Motor neuron (in vitro differentiated cells): Measurements from ENCODE around the gene DEGS2. TPM values are rescaled to one million over a fixed set of nuclear protein-coding genes. Genes with fewer than 3 reads are reported as not detected.
A peak's percentile ranks its signal among the peaks of the same experiment; 100 is the strongest.

ENCODE experiments used
- ATAC-seq, 8 experiments: fragments of 200-7000 bp; cut with Tn5 transposase; replicated peaks in 6 of 8; 2 replicates each; pipeline ENCODE4 v1.8.0; 2021; ENCODE audit warnings: mild to moderate bottlenecking in 8 of 8, moderate library complexity in 8 of 8
- H3K27ac ChIP-seq, 2 donors: fragments of 250-450 bp; sonication (Bioruptor Pico); 2 replicates each; pipeline ENCODE4 v1.9.0; 2021; ENCODE audit warnings: antibody characterized with exemption in 2 of 2, mild to moderate bottlenecking in 2 of 2, moderate library complexity in 1 of 2
- H3K4me1 ChIP-seq, 2 donors: fragments of 250-450 bp; sonication (Bioruptor Pico); replicated peaks in 1 of 2; 2 replicates each; pipeline ENCODE4 v1.6.1; 2021; ENCODE audit warnings: antibody characterized with exemption in 2 of 2, mild to moderate bottlenecking in 2 of 2, moderate library complexity in 1 of 2
- H3K4me3 ChIP-seq, 5 donors: fragments of 250-450 bp; sonication (Bioruptor Pico); 2 replicates each; pipeline ENCODE4 v1.9.0; 2021; ENCODE audit warnings: antibody characterized with exemption in 5 of 5, mild to moderate bottlenecking in 5 of 5, moderate library complexity in 4 of 5
- WGBS, 10 experiments: fragments of 450-650 bp; shearing (Covaris generic); methylation state at CpG; one replicate each; pipeline ENCODE4 v1.0.0; 2022; 5-methylcytosine and 5-hydroxymethylcytosine counted together
- in situ Hi-C, 9 experiments: fragments of 400-800 bp; cut with MboI; loops; one replicate each; pipeline ENCODE4 v1.15.0; 2021; ENCODE audit warnings: low sequenced_read_pairs in 9 of 9, low pct_unique_long_range_greater_than_20kb in 2 of 9; ENCODE audit not compliant: unreplicated experiment in 9 of 9
- total RNA-seq, 8 experiments: library from RNA; unstranded; fragments of 300-600 nt; gene quantifications; 2 replicates each; pipeline versions ENCODE4 v1.2.3 to v1.2.4, GENCODE V29; 2022

DEGS2 gene
- total RNA-seq, 8 experiments from 2014 or later, result 0.25 to 1.3 (median 0.65) TPM

DNA sequence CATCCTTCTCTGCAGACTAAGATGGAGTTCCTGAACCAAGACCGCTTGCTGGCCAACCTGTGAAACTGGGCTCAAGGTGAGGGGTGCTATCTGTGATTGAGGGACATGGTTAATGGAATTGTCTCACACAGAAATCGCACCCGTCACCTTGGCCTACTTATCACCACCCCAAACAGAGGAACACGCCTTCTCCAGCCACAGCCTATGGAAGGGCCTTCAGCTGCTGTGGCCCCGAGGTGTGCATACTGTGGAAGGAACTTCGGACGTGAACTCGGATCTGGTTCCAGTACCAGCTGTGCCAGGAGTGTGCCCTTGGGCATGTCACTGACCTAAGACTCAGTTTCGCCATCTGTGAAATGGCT is 49.9 kb downstream of the DEGS2 start:
- in situ Hi-C loops, result loop anchor here in 3 of 9 experiments (10.0 to 25.0 kb wide), 2 partner anchors 122 to 125 kb away; no protein-coding TSS in a partner anchor
- no peak overlapping the region for H3K27ac ChIP-seq
- no peak overlapping the region for H3K4me3 ChIP-seq
- H3K4me1 ChIP-seq, result peaks cover 0 to 2% of the 10 kb centered on the region in 2 donors
- ATAC-seq, result no peak
- 80 to 100% (median 100%) methylated on average over 1 to 5 of the region's 9 CpGs; no CpG with 5 or more reads in 4 of the 10 experiments for WGBS, 10 experiments

DNA sequence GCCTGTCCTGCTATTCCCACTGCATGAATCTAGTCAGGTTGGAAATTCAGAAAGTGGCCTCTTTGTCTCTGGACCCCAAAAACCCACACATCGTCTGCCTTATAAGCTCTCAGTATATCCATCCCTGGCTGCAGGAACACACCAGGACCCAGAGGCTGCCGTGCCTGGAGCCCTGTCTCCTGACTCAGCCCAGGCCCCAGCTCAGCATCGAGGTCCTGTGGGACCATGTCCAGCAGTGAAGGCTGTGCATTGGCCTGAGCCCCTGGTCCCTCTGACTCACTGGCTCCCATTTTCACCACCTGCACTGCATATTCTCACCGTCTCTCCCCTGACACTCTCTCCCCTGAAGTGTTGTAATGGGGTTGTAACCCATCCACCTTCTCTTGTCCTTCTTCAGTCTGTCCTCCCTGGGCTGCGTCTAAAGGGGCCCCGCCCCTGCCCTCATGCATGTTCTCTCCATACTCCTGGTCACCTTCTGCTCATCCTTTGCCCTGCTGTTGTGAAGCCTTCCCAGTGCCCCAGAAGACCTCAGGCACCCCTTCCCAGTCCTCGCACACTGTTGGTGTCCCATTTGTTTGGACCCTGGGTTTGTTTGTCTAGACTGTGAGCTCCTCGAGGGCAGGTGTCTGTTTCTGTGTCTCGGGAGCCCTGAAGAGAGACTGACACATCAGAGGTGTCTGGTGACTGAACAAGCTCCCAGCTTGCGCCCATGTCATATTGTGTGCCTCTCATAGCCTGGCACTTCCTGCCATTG is 50.4 kb downstream of the DEGS2 start:
- ATAC-seq, result peak in 6 of 8 experiments; percentile 7 to 48 (median 33)
- WGBS, 10 experiments, result 52 to 100% (median 86%) methylated on average over 1 to 5 of the region's 10 CpGs; no CpG with 5 or more reads in 2 of the 10 experiments
- in situ Hi-C loops, result loop anchor here in 3 of 9 experiments (10.0 to 25.0 kb wide), 2 partner anchors 122 to 124 kb away; no protein-coding TSS in a partner anchor

DNA sequence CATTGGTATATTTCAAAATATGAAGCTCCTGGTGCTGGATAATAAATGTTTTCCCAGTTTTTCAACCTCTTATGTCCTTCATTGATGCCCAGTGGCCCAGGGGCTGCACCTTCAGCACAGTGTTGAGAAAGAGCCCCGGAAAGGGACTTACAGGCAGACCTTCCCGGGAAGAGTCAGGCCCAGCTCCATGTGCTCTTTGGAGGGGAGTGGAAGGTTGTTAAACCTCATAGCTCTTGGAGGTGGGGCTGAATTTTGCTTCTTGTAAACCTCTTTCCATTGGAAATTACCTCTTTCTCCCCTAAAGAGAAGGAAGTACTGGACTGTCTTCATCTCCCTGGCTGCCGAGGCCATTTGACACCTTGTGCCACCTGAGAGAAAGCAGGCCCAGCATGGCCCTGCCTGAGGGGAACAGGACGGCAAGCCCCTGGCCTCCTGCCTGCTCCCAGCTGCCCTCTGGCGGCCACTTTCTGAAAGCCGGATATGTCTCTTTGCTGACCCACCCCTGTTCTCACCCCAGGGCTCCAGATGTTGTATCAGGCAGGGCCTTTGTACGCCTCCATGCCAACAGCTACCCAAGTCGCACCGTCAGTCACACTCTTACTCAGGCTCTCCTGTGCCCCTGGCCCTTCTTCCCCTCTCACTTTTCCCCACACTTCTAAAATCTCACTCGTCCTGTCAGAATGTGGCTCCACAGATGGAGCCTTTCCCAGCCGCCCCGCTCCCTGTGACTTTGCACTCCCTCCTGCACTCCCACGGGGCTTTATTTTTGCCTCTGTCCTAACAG is 51.2 kb downstream of the DEGS2 start:
- H3K27ac ChIP-seq, result no peak overlapping the region
- H3K4me1 ChIP-seq, result peaks cover 0 to 2% of the 10 kb centered on the region in 2 donors
- WGBS, 10 experiments, result 17 to 100% (median 32%) methylated on average over 1 to 8 of the region's 13 CpGs; no CpG with 5 or more reads in 2 of the 10 experiments
- in situ Hi-C loops, result loop anchor here in 3 of 9 experiments (10.0 to 25.0 kb wide), 2 partner anchors 121 to 123 kb away; no protein-coding TSS in a partner anchor
- no peak overlapping the region for H3K4me3 ChIP-seq
- peak; percentile 83 to 97 (median 95) for ATAC-seq

More for the DNA sequence above, 50.4 kb downstream of the DEGS2 start:
- Histone ChIP-seq H3K4me1 (peaks cover 0 to 2% of the 10 kb centered on the region in 2 donors), H3K27ac (no peak overlapping the region), H3K4me3 (no peak overlapping the region)

DNA sequence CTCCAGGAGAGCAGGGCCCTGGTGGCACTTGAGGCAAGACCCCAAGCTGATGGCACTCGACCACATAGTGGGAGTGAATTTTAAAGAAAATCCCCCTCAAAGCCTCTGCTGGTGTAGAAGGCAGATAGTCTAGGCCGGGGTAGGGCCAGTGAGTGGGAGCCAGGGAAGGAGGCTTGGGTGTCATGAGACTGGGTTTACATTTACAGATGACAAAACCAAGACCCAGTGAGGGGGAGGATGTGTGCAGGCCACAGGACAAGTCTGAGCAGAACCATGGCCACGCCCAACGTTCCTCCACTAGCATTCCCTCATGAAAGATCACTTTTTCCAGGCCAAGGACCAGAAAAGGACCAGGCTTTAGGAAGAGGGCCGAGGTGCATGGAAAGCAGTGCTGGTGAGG is 52.2 kb downstream of the DEGS2 start:
- ATAC-seq, result no peak

DNA sequence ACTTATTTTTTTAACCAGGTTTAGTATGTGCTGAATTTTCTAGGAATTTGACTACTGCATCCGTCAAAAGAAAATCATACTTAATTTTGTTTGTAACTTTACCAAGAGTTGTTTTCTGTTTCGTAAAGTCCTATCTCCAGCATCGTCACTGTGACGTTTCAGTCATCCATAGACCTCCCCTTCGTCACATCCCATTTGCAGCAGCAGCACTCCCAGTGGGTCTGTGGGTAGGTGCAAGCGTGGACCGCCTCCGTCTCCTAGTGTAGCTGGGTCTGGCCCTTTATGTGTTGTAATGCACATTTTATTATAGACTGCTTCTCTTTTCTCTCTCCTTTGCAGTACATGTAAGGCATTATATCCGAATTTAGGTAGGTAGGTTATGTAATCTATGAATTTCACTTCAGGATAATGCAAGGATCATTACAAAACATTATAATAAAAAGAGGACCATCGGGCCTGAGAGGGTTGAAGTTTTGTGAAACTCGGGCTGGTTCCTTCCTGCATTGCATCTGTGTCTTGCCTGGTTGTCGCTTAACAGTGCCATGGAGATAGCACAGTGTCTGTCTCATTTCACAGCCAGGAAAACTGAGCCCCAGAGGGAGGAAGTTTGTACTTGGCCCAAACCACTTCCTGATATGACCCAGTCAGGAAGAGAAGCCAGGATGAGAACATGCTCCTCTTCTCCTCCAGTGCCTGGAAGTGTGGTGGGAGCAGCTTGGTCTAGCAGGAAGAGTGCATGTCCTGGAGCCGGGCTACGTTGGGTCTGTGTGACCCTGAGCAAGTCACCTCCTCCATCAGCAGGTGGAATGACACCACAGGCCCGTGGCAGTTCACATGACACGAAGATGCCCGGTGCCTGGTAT is 53.0 kb downstream of the DEGS2 start:
- no peak for ATAC-seq
- no peak overlapping the region for H3K27ac ChIP-seq
- H3K4me1 ChIP-seq, result peaks cover 0 to 2% of the 10 kb centered on the region in 2 donors
- in situ Hi-C loops, result loop anchor here in 3 of 9 experiments (10.0 to 25.0 kb wide), 2 partner anchors 119 to 122 kb away; no protein-coding TSS in a partner anchor
- WGBS, 10 experiments, result 91 to 100% (median 99%) methylated on average over 1 to 14 of the region's 17 CpGs
- no peak overlapping the region for H3K4me3 ChIP-seq

More for the DNA sequence above, 52.2 kb downstream of the DEGS2 start:
- 33 to 100% (median 95%) methylated on average over 1 to 3 of the region's 5 CpGs; no CpG with 5 or more reads in 4 of the 10 experiments for WGBS, 10 experiments
- no peak overlapping the region for H3K27ac ChIP-seq
- no peak overlapping the region for H3K4me3 ChIP-seq
- in situ Hi-C loops, result loop anchor here in 3 of 9 experiments (10.0 to 25.0 kb wide), 2 partner anchors 120 to 122 kb away; no protein-coding TSS in a partner anchor
- peaks cover 0 to 2% of the 10 kb centered on the region in 2 donors for H3K4me1 ChIP-seq

DNA sequence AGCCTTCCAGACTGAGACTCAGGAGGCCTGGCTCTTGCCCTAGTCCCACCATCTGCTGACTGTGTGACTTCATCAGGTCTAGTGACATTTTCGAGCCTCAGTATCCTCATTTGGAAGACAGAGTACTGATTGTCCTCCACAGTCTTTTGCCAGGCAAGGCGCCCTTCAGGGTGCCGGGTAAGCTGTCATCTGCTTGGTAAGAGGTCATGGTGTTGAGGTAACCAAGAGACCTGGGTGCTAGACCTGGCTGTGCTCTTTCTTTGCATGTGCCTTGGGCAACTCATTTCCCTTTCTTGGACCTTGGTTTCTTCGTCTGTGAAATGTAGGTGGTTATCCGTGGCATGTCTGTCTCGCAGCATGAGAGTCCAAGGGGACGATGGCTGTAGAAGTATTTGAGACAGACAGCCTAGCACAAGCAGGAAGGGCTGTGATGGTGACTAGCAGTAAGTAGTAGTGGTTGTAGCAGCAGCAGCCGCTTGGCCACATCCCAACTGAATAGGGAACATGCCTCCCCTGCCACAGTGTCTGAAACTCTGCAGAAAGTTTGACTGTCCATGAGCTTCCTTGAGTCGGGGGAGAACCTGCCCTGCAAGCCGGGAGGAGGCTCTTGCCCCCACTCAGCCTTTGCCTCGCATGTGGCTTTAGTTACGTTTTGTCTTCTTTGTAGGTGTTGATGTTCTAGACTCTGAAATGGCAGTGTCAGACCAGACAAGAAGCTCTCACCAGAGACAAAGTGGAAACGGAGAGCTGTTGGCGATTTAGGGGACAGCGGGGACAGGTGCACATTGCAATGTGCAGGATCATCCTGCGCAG is 53.9 kb downstream of the DEGS2 start:
- peaks cover 0 to 2% of the 10 kb centered on the region in 2 donors for H3K4me1 ChIP-seq
- no peak overlapping the region for H3K4me3 ChIP-seq
- ATAC-seq, result no peak
- H3K27ac ChIP-seq, result no peak overlapping the region
- in situ Hi-C loops, result loop anchor here in 3 of 9 experiments (10.0 to 25.0 kb wide), 2 partner anchors 118 to 121 kb away; no protein-coding TSS in a partner anchor
- WGBS, 10 experiments, result 78 to 100% (median 96%) methylated on average over 2 to 10 of the region's 16 CpGs; no CpG with 5 or more reads in 1 of the 10 experiments

DNA sequence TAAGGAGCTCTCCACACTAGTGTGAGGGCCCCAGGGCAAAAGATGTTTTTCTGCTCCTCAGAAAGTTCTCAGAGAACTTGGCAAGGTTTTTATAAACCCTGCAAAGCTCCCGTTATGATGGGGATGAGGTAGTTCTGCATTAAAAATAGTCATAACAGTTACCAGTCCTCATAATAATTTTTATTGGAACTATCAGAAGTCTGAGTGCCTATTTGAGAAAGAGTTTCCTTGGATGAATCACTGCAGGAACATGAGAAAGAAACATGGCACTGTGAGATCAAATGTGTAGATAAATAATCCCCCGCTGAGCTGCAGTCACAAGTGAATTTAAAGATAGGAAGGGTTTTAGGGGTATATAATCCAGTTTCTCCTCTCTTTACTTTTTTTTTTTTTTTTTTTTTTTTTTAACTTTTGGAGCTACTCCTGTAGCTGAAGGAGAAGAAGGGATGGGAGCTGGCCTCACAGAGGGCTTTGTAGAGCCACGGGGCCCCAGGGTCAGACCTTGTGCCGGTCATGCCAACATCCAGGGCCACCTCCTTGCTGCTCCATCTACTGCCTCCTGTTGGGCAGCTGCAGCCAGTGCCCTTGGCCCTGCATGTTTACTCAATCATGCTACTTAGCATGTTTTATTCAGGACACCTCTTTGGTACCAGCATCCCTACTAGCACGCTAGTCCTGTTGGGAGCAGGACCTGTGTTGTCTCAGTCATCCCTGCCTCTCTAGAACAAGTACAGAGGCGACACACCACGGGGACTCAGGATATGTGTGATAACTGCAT is 54.7 kb downstream of the DEGS2 start:
- no peak for ATAC-seq
- Histone ChIP-seq H3K4me3 (no peak overlapping the region), H3K4me1 (peaks cover 0 to 2% of the 10 kb centered on the region in 2 donors), H3K27ac (no peak overlapping the region)
- in situ Hi-C loops, result loop anchor here in 3 of 9 experiments (10.0 to 25.0 kb wide), 2 partner anchors 117 to 120 kb away; no protein-coding TSS in a partner anchor
- WGBS, 10 experiments, result 68 to 100% (median 92%) methylated on average over 1 to 5 of the region's 7 CpGs; no CpG with 5 or more reads in 1 of the 10 experiments

DNA sequence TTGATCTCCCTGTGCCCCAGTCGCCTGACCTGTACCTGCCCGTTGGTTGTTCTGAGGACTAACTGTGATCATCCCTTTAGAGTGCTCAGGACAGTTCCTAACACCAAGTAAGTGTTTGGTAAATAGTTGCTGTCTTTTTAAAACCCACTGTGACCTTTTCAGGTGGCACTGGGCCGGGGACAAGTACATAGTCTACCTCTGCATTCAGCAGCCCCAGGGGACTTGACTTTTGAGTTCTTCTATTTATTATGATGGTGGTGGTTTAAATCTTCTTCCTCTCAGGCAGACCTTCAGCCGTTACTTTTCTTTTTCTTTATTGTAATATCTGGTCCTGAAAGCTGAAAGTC is 55.5 kb downstream of the DEGS2 start:
- WGBS, 10 experiments, result 80 to 100% (median 87%) methylated on average over 1 to 4 of the region's 4 CpGs; no CpG with 5 or more reads in 5 of the 10 experiments
- ATAC-seq, result no peak
- H3K27ac ChIP-seq, result no peak overlapping the region
- peaks cover 0 to 2% of the 10 kb centered on the region in 2 donors for H3K4me1 ChIP-seq
- no peak overlapping the region for H3K4me3 ChIP-seq
- in situ Hi-C loops, result loop anchor here in 3 of 9 experiments (10.0 to 25.0 kb wide), 2 partner anchors 117 to 119 kb away; no protein-coding TSS in a partner anchor

DNA sequence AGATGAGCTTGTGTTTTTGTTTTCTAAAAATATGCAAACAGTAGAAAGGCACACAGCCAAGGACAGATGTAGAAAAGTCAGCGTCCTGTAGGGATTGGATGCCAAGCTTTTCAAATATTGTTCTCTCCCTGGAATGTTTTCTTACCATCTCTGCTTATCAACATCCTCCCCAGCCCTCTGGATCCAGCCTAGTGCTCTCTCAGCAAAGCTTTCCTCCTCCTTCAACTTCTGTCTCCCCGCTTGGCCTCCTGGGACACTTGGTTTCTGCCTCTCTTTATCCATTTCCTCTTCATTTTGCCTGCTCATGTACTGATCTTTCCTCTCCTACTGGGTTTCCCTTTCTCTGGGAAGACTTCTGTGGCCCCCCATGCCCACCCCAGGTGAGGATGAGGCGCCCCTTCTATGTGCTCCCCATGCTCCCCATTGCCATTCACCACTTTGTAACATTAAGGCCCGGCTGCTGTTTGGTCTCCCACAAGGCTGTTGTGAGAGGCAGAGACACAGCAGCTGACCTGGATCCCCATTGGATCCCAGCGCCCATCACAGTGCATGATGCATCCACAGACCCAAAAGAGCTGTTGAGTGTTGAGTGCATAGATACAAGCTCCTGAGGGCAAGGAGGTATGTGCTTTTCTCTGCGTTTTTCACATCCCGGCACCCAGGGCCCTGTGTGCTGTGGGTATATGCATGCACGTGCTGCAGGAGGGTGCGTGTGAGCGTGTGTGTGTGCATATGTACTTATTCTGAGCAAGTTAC is 56.0 kb downstream of the DEGS2 start:
- in situ Hi-C loops, result loop anchor here in 3 of 9 experiments (10.0 to 25.0 kb wide), 2 partner anchors 116 to 119 kb away; no protein-coding TSS in a partner anchor
- no peak overlapping the region for H3K27ac ChIP-seq
- H3K4me3 ChIP-seq, result no peak overlapping the region
- peak in 2 of 8 experiments; percentile 21 to 89 for ATAC-seq
- 20 to 100% (median 82%) methylated on average over 1 to 6 of the region's 10 CpGs; no CpG with 5 or more reads in 2 of the 10 experiments for WGBS, 10 experiments
- peaks cover 0 to 2% of the 10 kb centered on the region in 2 donors for H3K4me1 ChIP-seq

DNA sequence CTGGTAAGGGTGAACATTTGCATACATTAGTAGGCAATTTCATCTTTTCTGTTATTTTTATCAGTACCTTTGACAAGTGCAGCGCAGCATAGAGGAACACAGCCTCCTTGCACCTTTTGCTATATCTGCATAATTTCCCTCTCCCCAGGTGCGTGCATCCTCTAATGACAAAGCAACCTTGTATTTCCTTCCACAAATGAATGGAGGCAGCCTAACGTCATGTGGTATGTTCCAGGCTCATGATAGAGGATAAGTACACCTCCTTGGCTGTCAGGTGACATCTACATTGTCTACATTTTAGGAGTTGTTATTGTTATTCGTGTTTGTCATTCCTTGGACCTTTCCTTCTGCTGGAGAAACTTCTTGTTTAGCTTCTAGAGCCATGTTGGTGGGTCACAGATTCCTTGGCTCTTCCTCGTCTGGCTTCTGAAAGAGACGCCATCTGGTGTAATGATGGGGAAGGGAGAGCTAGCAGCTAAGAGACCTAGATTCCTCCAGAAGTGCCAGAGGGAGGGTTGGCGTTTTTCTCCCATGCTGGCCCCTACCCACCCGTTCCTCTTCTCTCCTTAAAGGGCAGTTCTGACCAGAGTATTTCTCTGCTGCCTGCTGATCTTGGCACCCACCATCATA is 57.2 kb downstream of the DEGS2 start:
- Histone ChIP-seq H3K4me3 (no peak overlapping the region), H3K27ac (no peak overlapping the region), H3K4me1 (no peaks in the 10 kb centered on the region)
- in situ Hi-C loops, result loop anchor here in 3 of 9 experiments (10.0 to 25.0 kb wide), 2 partner anchors 115 to 117 kb away; no protein-coding TSS in a partner anchor
- no peak for ATAC-seq
- WGBS, 10 experiments, result 80 to 100% (median 90%) methylated on average over 1 to 8 of the region's 8 CpGs; no CpG with 5 or more reads in 1 of the 10 experiments
